H9 (cell line): Measurements from ENCODE around the gene HTR3A. TPM values are rescaled to one million over a fixed set of nuclear protein-coding genes. Genes with fewer than 3 reads are reported as not detected.

ENCODE experiments used
- DNase-seq: peaks from one replicate; pipeline ENCODE4 v3.0.0-alpha.2; 2017
- H2AFZ ChIP-seq: one replicate; pipeline ENCODE4 v1.6.1; 2013; ENCODE audit warnings: mild to moderate bottlenecking, low read length, control low read depth, moderate library complexity
- H2AK5ac ChIP-seq: 2 replicates; pipeline ENCODE4 v1.6.1; 2013; ENCODE audit warnings: low read length, control low read depth, mixed read lengths; ENCODE audit not compliant: insufficient read length
- H2BK120ac ChIP-seq: one replicate; pipeline ENCODE4 v1.6.1; 2013; ENCODE audit warnings: low read depth, mild to moderate bottlenecking, low read length, control low read depth, inconsistent platforms; ENCODE audit not compliant: poor library complexity, severe bottlenecking
- H2BK12ac ChIP-seq: 2 replicates; pipeline ENCODE4 v1.6.1; 2013; ENCODE audit warnings: low read length, control low read depth, mixed read lengths, low read depth; ENCODE audit not compliant: insufficient read length
- H2BK15ac ChIP-seq: 2 replicates; pipeline ENCODE4 v1.6.1; 2013; ENCODE audit warnings: low read depth, low read length, control low read depth
- H2BK20ac ChIP-seq: one replicate; pipeline ENCODE4 v1.6.1; 2013; ENCODE audit warnings: low read depth, mild to moderate bottlenecking, low read length, control low read depth, inconsistent platforms; ENCODE audit not compliant: poor library complexity, severe bottlenecking
- H2BK5ac ChIP-seq: 2 replicates; pipeline ENCODE4 v1.6.1; 2013; ENCODE audit warnings: low read length, control low read depth, mixed read lengths; ENCODE audit not compliant: insufficient read length
- H3K14ac ChIP-seq: 2 replicates; pipeline ENCODE4 v1.6.1; 2013; ENCODE audit warnings: low read length, control low read depth; ENCODE audit not compliant: insufficient read depth
- H3K18ac ChIP-seq: 2 replicates; pipeline ENCODE4 v1.6.1; 2013; ENCODE audit warnings: low read depth, mild to moderate bottlenecking, mixed read lengths, low read length, control low read depth; ENCODE audit not compliant: insufficient read length
- H3K23ac ChIP-seq: 2 replicates; pipeline ENCODE4 v1.6.1; 2013; ENCODE audit warnings: low read length, control low read depth, mixed read lengths, low read depth; ENCODE audit not compliant: insufficient read length
- H3K23me2 ChIP-seq: 2 replicates; pipeline ENCODE4 v1.6.1; 2013; ENCODE audit warnings: low read depth, mild to moderate bottlenecking, mixed read lengths, low read length, control low read depth; ENCODE audit not compliant: insufficient read length, poor library complexity, severe bottlenecking
- H3K27ac ChIP-seq: 2 replicates; pipeline ENCODE4 v1.5.1; 2013; ENCODE audit warnings: low read length, control low read depth, mixed read lengths, low read depth; ENCODE audit not compliant: insufficient read length
- H3K27me3 ChIP-seq: 2 replicates; pipeline ENCODE4 v1.6.1; 2013; ENCODE audit warnings: low read length, control low read depth, inconsistent platforms; ENCODE audit not compliant: insufficient read depth
- H3K4ac ChIP-seq: 2 replicates; pipeline ENCODE4 v1.6.1; 2013; ENCODE audit warnings: low read depth, mild to moderate bottlenecking, control low read depth, inconsistent platforms, low read length, moderate library complexity
- H3K4me1 ChIP-seq: 2 replicates; pipeline ENCODE4 v1.6.1; 2013; ENCODE audit warnings: low read length, control low read depth, inconsistent platforms; ENCODE audit not compliant: insufficient read depth
- H3K4me2 ChIP-seq: 2 replicates; pipeline ENCODE4 v1.6.1; 2013; ENCODE audit warnings: low read length, control low read depth, mixed read lengths; ENCODE audit not compliant: insufficient read length, insufficient read depth
- H3K56ac ChIP-seq: 2 replicates; pipeline ENCODE4 v1.6.1; 2013; ENCODE audit warnings: low read depth, mild to moderate bottlenecking, mixed read lengths, low read length, control low read depth; ENCODE audit not compliant: insufficient read length
- H3K79me1 ChIP-seq: 2 replicates; pipeline ENCODE4 v1.6.1; 2013; ENCODE audit warnings: low read depth, mild to moderate bottlenecking, moderate library complexity, low read length, control low read depth, inconsistent platforms; ENCODE audit not compliant: insufficient read depth, poor library complexity, severe bottlenecking
- H3K79me2 ChIP-seq: 2 replicates; pipeline ENCODE4 v1.6.1; 2013; ENCODE audit warnings: low read length, control low read depth, inconsistent platforms; ENCODE audit not compliant: insufficient read depth
- H3K9ac ChIP-seq: 2 replicates; pipeline ENCODE4 v1.6.1; 2013; ENCODE audit warnings: low read length, control low read depth, mixed read lengths; ENCODE audit not compliant: insufficient read length; ENCODE audit errors: extremely low read depth
- H3K9me3 ChIP-seq: one replicate; pipeline ENCODE4 v1.6.1; 2013; ENCODE audit warnings: low read depth, low read length, inconsistent platforms; ENCODE audit not compliant: control insufficient read depth
- H3T11ph ChIP-seq: one replicate; pipeline ENCODE4 v1.6.1; 2013; ENCODE audit warnings: mild to moderate bottlenecking, low read length, control low read depth, inconsistent platforms
- H4K20me1 ChIP-seq: one replicate; pipeline ENCODE4 v1.6.1; 2013; ENCODE audit not compliant: control insufficient read depth, insufficient read length, insufficient read depth
- H4K5ac ChIP-seq: 2 replicates; pipeline ENCODE4 v1.6.1; 2013; ENCODE audit warnings: low read depth, mild to moderate bottlenecking, mixed read lengths, low read length, control low read depth; ENCODE audit not compliant: insufficient read length
- H4K8ac ChIP-seq: replicated peaks from 2 replicates; pipeline ENCODE4 v1.6.1; 2013; ENCODE audit warnings: low read length, control low read depth, mixed read lengths, low read depth; ENCODE audit not compliant: insufficient read length
- H4K91ac ChIP-seq: 2 replicates; pipeline ENCODE4 v1.6.1; 2013; ENCODE audit warnings: low read depth, mild to moderate bottlenecking, moderate library complexity, mixed read lengths, low read length, control low read depth; ENCODE audit not compliant: insufficient read length
- H3K27ac Mint-ChIP-seq, 3 experiments: 2 replicates in 2 of 3; 3 replicates in 1 of 3; pipeline ENCODE4 v1.8.0; 2020 to 2021; ENCODE audit warnings: mixed read lengths in 3 of 3, mild to moderate bottlenecking in 1 of 3, moderate library complexity in 1 of 3
- H3K27me3 Mint-ChIP-seq: 2 replicates; pipeline ENCODE4 v1.8.0; 2021; ENCODE audit warnings: low read depth, mild to moderate bottlenecking, moderate library complexity, mixed read lengths
- H3K36me3 Mint-ChIP-seq, 3 experiments: 2 replicates in 2 of 3; 3 replicates in 1 of 3; pipeline ENCODE4 v1.8.0; 2020 to 2021; ENCODE audit warnings: low read depth in 3 of 3, mixed read lengths in 3 of 3; ENCODE audit not compliant: insufficient read depth in 1 of 3
- H3K4me1 Mint-ChIP-seq, 2 experiments: 2 replicates each; pipeline ENCODE4 v1.8.0; 2020; ENCODE audit warnings: mixed read lengths in 2 of 2
- H3K4me3 Mint-ChIP-seq, 2 experiments: 2 replicates in 1 of 2; 3 replicates in 1 of 2; pipeline ENCODE4 v1.8.0; 2020 to 2021; ENCODE audit warnings: mild to moderate bottlenecking in 2 of 2, mixed read lengths in 2 of 2, moderate library complexity in 1 of 2
- H3K9me3 Mint-ChIP-seq, 2 experiments: 2 replicates in 1 of 2; 3 replicates in 1 of 2; pipeline ENCODE4 v1.8.0; 2020; ENCODE audit warnings: mild to moderate bottlenecking in 2 of 2, mixed read lengths in 2 of 2, moderate library complexity in 1 of 2
- CTCF ChIP-seq: fragments of 200-600 bp; sonication (generic); conservative IDR thresholded peaks from 3 replicates; pipeline ENCODE4 v1.8.0; 2021; ENCODE audit warnings: antibody characterized with exemption, mild to moderate bottlenecking
- WGBS: extraction: QIAGEN DNeasy Blood & Tissue Kit; methylation state at CpG from one replicate; pipeline ENCODE4 v1.1.7; 2013; ENCODE audit warnings: missing lambda C conversion rate, low lambda C conversion rate, mixed read lengths; ENCODE audit not compliant: insufficient read length; ENCODE audit errors: extremely low coverage; 5-methylcytosine and 5-hydroxymethylcytosine counted together
- total RNA-seq: library from RNA; stranded (reverse); gene quantifications from 2 replicates; pipeline ENCODE4 v1.2.1, GENCODE V29; 2021

Gene HTR3A
- total RNA-seq, 1 experiment from 2014 or later, result 4.1 TPM

GRCh38 chr11:113935858-113936257 is 39.0 kb upstream of the HTR3A start:
- H3K23me2 ChIP-seq, result no peaks in the 10 kb centered on the region
- Mint-ChIP-seq H3K27ac (peak overlapping the region in 1 of 3 experiments; percentile 84; a peak in 2 of 7 replicates), H3K4me1 (peaks cover 36 to 41% of the 10 kb centered on the region in 2 experiments), H3K27me3 (peaks cover 3% of the 10 kb centered on the region; the same call in 1 of the 2 replicates), H3K4me3 (no peak overlapping the region), H3K9me3 (no peaks in the 10 kb centered on the region; a peak in 1 of 5 replicates), H3K36me3 (no peaks in the 10 kb centered on the region; a peak in 1 of 7 replicates)
- no peak overlapping the region for H2AK5ac ChIP-seq
- no peak overlapping the region for H4K8ac ChIP-seq
- H3K23ac ChIP-seq, result no peak overlapping the region
- DNase-seq, result no peak
- H2BK20ac ChIP-seq, result no peak overlapping the region
- H3K56ac ChIP-seq, result no peak overlapping the region
- H3K27me3 ChIP-seq, result no peaks in the 10 kb centered on the region
- H3K4me1 ChIP-seq, result peaks cover 6% of the 10 kb centered on the region
- H3K4me2 ChIP-seq, result no peak overlapping the region
- H3K18ac ChIP-seq, result no peak overlapping the region
- no peak overlapping the region for H3K14ac ChIP-seq
- no peak overlapping the region for H2AFZ ChIP-seq
- no peak overlapping the region for H4K5ac ChIP-seq
- no peaks in the 10 kb centered on the region for H3K79me2 ChIP-seq
- H2BK15ac ChIP-seq, result no peak overlapping the region
- H2BK12ac ChIP-seq, result no peak overlapping the region
- no peak overlapping the region for H2BK5ac ChIP-seq
- no peaks in the 10 kb centered on the region for H3K9me3 ChIP-seq
- no peak overlapping the region for H3K27ac ChIP-seq
- H3K9ac ChIP-seq, result no peak overlapping the region
- H4K20me1 ChIP-seq, result no peaks in the 10 kb centered on the region
- no peaks in the 10 kb centered on the region for H3K79me1 ChIP-seq
- no peak for TF ChIP-seq CTCF
- no peak overlapping the region for H4K91ac ChIP-seq
- no peak overlapping the region for H3T11ph ChIP-seq
- WGBS, result no CpG with 5 or more reads among the region's 4 CpGs
- H3K4ac ChIP-seq, result no peak overlapping the region
- no peak overlapping the region for H2BK120ac ChIP-seq
